ENCODE data around the gene MTHFD2L. TPM values are rescaled to one million over a fixed set of nuclear protein-coding genes. Genes with fewer than 3 reads are reported as not detected.

Gene MTHFD2L
- total and polyA plus RNA-seq, 11 donors, result 6.8 to 16.4 (median 11.6) TPM

GRCh38 chr4:74278490-74278889 lies 120.6 kb downstream of the MTHFD2L start:
- no peak overlapping the region for H3K27ac ChIP-seq
- no peaks in the 10 kb centered on the region for H3K9me3 ChIP-seq
- no peak overlapping the region for H3K4me3 ChIP-seq
- H3K36me3 ChIP-seq, result no peaks in the 10 kb centered on the region
- no peaks in the 10 kb centered on the region for H3K4me1 ChIP-seq
- ATAC-seq (no peak), DNase-seq (no peak)
- intact Hi-C loops (cut with DNase I), result no loop called here
- 80 to 91% (median 88%) methylated on average over 3 of the region's 3 CpGs for WGBS, 4 donors
- H3K27me3 ChIP-seq, result no peaks in the 10 kb centered on the region
- TF ChIP-seq POLR2A (IDR thresholded peaks at IDR 0.05) (no peak), CTCF (IDR thresholded peaks at IDR 0.05) (no peak)

GRCh38 chr4:74279716-74280115 lies 121.8 kb downstream of the MTHFD2L start:
- Histone ChIP-seq H3K9me3 (no peaks in the 10 kb centered on the region), H3K4me3 (no peak overlapping the region), H3K36me3 (no peaks in the 10 kb centered on the region), H3K27ac (no peak overlapping the region), H3K27me3 (no peaks in the 10 kb centered on the region), H3K4me1 (no peaks in the 10 kb centered on the region)
- WGBS, 4 donors, result 96 to 99% (median 98%) methylated on average over 3 of the region's 3 CpGs
- ATAC-seq (no peak), DNase-seq (no peak)
- intact Hi-C loops (cut with DNase I), result no loop called here
- no peak for TF ChIP-seq CTCF (IDR thresholded peaks at IDR 0.05)
- no peak for TF ChIP-seq POLR2A (IDR thresholded peaks at IDR 0.05)

GRCh38 chr4:74282926-74283325 lies 125.0 kb downstream of the MTHFD2L start:
- no peak for DNase-seq
- H3K4me3 ChIP-seq, result no peak overlapping the region
- no peaks in the 10 kb centered on the region for H3K36me3 ChIP-seq
- H3K4me1 ChIP-seq, result no peaks in the 10 kb centered on the region
- intact Hi-C loops (cut with DNase I), result no loop called here
- no peak for ATAC-seq
- H3K27ac ChIP-seq, result no peak overlapping the region
- no peaks in the 10 kb centered on the region for H3K27me3 ChIP-seq
- H3K9me3 ChIP-seq, result no peaks in the 10 kb centered on the region
- TF ChIP-seq CTCF (IDR thresholded peaks at IDR 0.05) (no peak), POLR2A (IDR thresholded peaks at IDR 0.05) (no peak)

- DNase-seq (no peak), ATAC-seq (peak in 1 of 4 donors; percentile 33)
- Histone ChIP-seq H3K4me3 (no peak overlapping the region), H3K27ac (no peak overlapping the region), H3K27me3 (no peaks in the 10 kb centered on the region), H3K4me1 (no peaks in the 10 kb centered on the region), H3K9me3 (no peaks in the 10 kb centered on the region), H3K36me3 (no peaks in the 10 kb centered on the region)
- intact Hi-C loops (cut with DNase I), result no loop called here
- 54 to 68% (median 64%) methylated on average over 2 of the region's 2 CpGs for WGBS, 4 donors
- TF ChIP-seq POLR2A (IDR thresholded peaks at IDR 0.05) (no peak), CTCF (IDR thresholded peaks at IDR 0.05) (no peak)
Measured at GRCh38 chr4:74283614-74284013, 125.7 kb downstream of the MTHFD2L start.
